Left lobe of liver (tissue), 2 donors: ENCODE measurements around the gene CD300LG. TPM values are rescaled to one million over a fixed set of nuclear protein-coding genes. Genes with fewer than 3 reads are reported as not detected.
A peak's percentile ranks its signal among the peaks of the same experiment; 100 is the strongest.
"Not testable (repeated sequence)": the region's sequence is repeated elsewhere in the genome, so short reads cannot be mapped to it uniquely, and the experiment has no call there.

Experiments
- ATAC-seq: fragments of 200-7000 bp; cut with Tn5 transposase; one replicate; pipeline ENCODE4 v1.9.1; 2020; ENCODE audit warnings: mild to moderate bottlenecking, moderate library complexity
- DNase-seq: peaks from one replicate; pipeline ENCODE4 v3.0.0-alpha.2; 2020; ENCODE audit warnings: low spot score
- total RNA-seq: library from RNA; stranded (reverse); gene quantifications from one replicate; pipeline ENCODE4 v1.2.1, GENCODE V29; 2021
- donor health status: DM: no; HTN: no; CAD: no; lungs with moderate emphysema.
- donor health status: DM: no; HTN: yes; CAD: no.

The CD300LG gene, protein sequence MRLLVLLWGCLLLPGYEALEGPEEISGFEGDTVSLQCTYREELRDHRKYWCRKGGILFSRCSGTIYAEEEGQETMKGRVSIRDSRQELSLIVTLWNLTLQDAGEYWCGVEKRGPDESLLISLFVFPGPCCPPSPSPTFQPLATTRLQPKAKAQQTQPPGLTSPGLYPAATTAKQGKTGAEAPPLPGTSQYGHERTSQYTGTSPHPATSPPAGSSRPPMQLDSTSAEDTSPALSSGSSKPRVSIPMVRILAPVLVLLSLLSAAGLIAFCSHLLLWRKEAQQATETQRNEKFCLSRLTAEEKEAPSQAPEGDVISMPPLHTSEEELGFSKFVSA
- total RNA-seq = not detected

GRCh38 chr17:43846963-43847371 lies at the start of gene CD300LG:
Gene CD300LG, plus strand, starts transcription at chr17:43847176. Its CDS starts 41 bp downstream, at chr17:43847217.
- ATAC-seq (peak; percentile 14), DNase-seq (no peak)

GRCh38 chr17:43798024-43798423 lies 49.0 kb upstream of the CD300LG start:
- DNase-seq, ATAC-seq: not testable (repeated sequence)

- DNase-seq = no peak
- no peak for ATAC-seq
Observed at GRCh38 chr17:43799047-43799446, 47.9 kb upstream of the CD300LG start.

DNA sequence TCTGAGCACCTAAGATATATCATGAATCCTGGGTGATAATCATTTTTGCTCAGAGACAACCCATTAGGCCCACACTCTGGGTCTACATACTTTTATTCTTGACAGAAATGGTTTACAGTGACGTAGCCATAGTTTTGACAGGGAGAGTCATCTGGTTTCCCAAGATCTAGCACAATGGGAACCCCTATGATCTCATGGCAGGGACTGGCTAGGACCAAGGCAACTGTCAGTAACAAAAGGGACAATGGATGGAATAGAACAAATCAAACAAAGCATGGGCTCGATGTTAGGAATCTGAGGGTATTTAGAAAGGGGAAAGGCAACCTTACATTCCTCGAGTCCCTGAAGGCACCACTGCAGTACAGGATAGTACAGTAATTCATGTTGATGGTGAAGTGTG lies 46.2 kb upstream of the CD300LG start:
- DNase-seq (no peak), ATAC-seq (no peak)

DNA sequence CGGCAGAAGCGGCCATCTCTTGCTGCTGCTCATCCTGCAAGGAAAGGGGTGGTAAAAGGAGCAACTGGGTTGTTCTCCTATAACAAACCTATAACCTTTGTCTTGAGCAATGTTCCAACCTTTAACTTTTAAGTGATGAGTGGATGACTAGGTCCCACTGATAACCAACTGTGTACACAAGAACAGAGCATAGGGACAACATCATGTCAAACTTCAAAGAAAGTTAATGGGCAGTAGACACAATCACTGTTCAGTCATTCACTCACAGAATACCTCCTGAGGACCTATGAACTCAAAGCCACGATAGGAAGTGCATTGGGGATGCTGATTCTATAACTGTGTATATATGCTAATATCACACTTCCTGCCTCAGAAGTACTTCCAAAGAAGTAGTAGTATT lies 45.1 kb upstream of the CD300LG start:
- ATAC-seq (no peak), DNase-seq (no peak)

GRCh38 chr17:43803758-43804157 lies 43.2 kb upstream of the CD300LG start:
- ATAC-seq (no peak), DNase-seq (no peak)

- ATAC-seq (no peak), DNase-seq (no peak)
Observed at GRCh38 chr17:43805117-43805516, 41.9 kb upstream of the CD300LG start.

DNA sequence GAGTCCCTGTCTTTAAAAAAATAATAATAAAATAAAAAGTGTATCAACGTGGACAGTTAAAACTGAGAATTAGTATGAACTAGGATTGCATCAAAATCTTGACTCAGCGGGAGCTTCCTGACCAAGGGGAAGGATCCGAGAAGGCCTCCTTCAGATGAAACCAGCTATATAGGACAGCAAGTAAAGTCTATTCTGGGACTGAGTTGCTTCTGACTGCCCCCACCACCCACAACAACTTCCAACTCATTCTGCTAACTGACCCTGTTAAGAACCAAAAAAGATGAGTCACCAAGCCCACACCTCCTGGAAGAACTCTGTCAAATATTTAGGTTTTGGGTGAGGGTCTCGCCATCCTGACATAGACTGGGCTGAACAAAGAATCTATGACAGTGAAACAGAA lies 38.9 kb upstream of the CD300LG start:
- ATAC-seq (no peak), DNase-seq (no peak)

GRCh38 chr17:43809121-43809520 lies 37.9 kb upstream of the CD300LG start:
- no peak for ATAC-seq
- DNase-seq = no peak

GRCh38 chr17:43810226-43810715 lies 36.7 kb upstream of the CD300LG start:
- ATAC-seq (no peak), DNase-seq (peak; percentile 22)

GRCh38 chr17:43810823-43811222 lies 36.2 kb upstream of the CD300LG start:
- no peak for DNase-seq
- no peak for ATAC-seq

DNA sequence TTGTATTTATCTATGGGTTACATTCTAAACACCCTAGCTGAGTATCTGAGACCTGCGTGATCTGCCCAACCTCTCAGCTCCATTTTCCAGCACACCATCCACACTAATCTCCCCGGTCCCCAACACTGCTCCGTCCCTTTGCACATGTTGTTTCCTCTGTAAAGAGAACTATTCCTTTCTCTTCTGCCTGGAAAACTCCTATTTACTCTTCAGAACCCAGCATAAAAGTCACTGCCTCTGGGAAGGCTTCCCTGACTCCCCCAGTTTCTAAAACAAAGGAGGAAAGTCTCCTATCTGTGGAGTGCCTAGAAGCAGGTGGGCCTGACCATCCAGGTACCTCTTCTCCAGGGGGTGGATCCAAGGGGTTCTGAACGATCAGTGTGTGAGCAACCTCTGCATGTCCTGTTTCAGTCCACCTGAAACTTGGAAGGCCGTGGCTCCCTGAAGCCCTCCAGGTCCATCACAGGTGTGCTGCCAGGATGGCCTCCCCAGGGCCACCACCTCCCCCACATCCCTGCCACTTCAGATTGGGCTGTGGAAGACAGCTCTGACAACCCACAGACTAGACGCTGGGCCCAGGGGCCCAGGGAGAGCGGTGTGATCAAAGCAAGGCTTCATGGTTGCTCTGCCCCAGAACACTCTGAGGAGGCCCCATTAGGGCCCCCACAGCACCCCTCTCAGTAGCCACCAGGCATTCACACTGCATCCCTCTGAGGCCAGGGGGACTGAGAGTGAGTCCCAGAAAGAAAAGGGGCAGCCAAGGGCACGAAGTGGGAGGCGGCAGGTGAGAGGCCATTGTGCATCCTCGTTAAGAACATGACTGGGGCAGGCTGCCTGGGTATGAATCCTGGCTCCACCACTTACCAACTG lies 34.3 kb upstream of the CD300LG start:
- ATAC-seq (no peak), DNase-seq (peak; percentile 28)

DNA sequence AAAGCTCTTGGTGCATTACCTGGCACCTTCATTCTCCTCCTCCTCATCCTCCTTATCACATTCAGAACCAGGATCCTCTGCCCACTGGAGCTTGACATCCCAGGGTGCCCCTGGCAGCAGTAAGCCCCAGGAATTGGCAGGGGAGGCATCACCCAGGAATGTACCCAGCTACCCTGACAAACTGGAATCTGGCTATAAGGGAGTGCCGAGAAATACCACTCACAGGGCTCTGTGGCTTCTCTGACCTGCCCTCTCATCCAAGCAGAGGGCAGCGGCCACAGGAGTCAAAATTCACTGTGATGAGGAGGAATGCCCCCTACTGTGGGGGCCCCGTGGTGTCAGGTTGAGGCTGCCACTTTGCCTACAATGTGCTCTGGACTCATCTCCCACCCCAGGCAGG lies 33.6 kb upstream of the CD300LG start:
- ATAC-seq = no peak

GRCh38 chr17:43814026-43814425 lies 33.0 kb upstream of the CD300LG start:
- DNase-seq (peak; percentile 39), ATAC-seq (no peak)

More for the DNA sequence above, 33.6 kb upstream of the CD300LG start:
- DNase-seq = peak; percentile 26

- ATAC-seq = no peak
- no peak for DNase-seq
Observed at GRCh38 chr17:43814714-43815113, 32.3 kb upstream of the CD300LG start.

DNA sequence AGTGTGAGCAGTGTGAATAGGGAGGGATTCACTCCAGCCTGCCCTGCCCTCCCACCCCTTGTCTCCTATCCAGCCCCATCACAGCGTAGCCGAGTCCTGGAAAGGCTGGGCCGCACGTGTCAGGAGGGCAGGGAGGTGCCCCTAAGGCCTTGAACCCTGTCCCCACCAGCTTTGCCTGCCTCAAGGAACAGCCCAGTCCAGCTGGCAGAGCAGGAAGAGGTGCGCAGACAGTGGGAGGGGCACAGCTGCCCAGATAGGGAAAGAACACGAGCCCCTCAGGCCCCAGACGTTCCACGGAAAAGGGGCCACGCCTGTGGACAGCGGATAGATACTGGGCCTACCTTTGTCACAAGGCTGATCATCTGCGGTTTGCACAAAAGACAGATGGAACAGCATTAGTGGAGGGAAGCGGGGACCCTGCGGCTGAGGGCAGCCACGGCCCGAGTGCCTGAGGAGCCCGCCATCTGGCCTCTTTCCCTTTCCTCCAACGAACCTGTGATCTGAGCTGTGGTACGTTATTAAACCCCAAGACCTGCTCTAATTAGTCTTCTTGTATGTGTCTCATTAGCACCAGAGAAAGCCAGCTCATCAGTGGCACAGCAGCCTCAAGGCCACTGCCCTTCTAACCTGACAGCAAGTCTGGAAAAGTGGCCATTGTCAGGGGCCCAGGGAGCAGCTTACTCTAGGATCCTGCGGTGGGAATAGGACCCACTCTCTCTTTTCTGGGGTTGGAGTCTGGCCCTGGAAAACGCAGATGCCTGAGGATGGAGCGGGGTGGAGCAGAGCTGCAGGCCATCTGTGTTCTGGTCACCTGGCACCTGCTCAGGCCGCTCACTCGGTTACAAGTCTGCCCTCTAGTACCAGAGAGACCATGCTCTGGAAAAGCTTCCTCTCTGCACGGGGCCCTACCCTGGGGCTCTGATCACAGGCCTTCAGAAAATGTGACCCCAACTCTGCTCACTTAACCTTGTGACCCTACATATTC lies 30.3 kb upstream of the CD300LG start:
- ATAC-seq (no peak), DNase-seq (peak; percentile 33)

DNA sequence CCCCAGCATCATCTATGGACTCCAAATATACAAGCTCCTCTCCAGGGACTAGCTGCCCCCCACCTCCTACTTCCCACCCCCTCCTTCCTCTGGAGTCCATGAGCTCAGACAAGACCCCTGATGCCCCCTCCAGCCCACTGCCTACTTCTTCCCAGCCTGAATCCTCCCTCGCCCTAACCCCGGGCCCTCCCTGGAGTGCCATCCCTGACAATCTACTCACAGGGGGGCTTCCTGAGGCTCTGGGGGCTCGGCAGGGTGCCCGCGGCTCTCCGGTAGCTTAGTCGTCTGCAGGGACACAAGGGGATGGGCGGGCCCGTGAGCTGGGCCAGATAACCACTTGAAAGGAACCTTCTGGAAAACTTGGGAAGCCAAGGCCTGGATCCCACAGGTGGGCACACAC lies 29.1 kb upstream of the CD300LG start:
- DNase-seq (peak; percentile 7), ATAC-seq (no peak)

DNA sequence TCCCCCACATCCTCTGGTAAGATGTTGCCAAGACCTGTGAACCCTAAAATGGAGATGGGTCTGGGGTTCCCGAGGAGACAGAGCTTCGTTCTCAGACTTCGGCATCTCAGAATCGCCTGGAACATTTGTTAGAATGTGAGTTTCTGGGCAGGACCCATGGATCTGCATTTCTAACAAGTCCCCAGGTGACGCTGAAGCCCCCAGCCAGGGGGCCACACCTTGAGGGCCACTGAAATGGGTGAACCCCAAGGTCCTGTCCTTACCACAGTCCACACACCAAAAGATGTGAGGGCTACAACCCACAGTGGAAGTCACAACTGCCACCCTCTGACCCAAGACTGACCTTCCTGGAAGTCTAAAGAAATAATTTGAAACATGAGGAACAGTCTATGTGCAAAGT lies 28.0 kb upstream of the CD300LG start:
- ATAC-seq = no peak

GRCh38 chr17:43820759-43821158 lies 26.2 kb upstream of the CD300LG start:
- ATAC-seq (no peak), DNase-seq (no peak)

More for the DNA sequence above, 28.0 kb upstream of the CD300LG start:
- DNase-seq = peak; percentile 21

DNA sequence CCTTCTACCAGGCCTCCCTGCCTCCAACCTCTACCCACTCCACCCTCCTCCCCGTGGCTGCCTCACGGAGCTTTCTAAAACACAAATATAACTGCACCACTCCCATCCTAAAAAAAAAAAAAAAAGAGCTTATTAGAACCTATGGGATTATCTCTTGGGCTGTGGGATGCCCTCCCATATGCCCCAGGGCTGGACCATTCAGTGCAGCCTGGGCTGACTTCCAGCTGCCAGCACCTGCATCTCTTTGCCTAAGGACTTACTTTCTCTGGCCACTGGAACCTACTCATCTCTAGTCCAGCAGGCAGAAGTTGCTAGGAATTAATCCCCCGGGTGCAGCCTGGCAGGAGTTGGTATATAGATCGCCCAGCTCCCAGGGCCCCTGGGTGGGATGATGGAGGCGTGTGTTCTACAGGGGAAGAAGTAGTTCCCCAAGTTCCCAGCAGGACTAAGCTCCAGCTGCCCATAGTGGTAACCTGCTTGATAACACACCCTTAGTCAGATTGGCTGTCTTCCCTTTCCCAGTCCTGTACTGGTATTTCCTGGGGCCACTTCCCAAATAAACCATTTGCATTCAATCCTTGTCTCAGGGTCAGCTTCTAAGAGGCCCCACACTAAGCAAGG lies 24.3 kb upstream of the CD300LG start:
- ATAC-seq = no peak
- DNase-seq = no peak
